GM12891 (cell line): ENCODE measurements around the gene LMOD2.

Experiments used
- POLR2A ChIP-seq: IDR thresholded peaks from 2 replicates; pipeline ENCODE4 v1.6.1; 2011; ENCODE audit warnings: low read depth, low read length, control low read depth
- POLR2AphosphoS5 ChIP-seq: IDR thresholded peaks from 2 replicates; pipeline ENCODE4 v1.6.1; 2011; ENCODE audit warnings: low read depth, low read length, control low read depth
- SPI1 ChIP-seq: IDR thresholded peaks from 2 replicates; pipeline ENCODE4 v1.6.1; 2011; ENCODE audit warnings: low read depth, low read length, control low read depth
- TAF1 ChIP-seq: IDR thresholded peaks from 2 replicates; pipeline ENCODE4 v1.6.1; 2011; ENCODE audit warnings: low read depth, low read length, control low read depth

- TF ChIP-seq POLR2AphosphoS5 (no peak), TAF1 (no peak), SPI1 (no peak), POLR2A (no peak)
Observed at GRCh38 chr7:123687727-123688126, 32.1 kb downstream of the LMOD2 start.
